Activated naive CD4-positive, alpha-beta T cell treated with anti-CD3 and anti-CD28 coated beads for 36 hours (primary cell): ENCODE results near the gene FERMT2. TPM values are rescaled to one million over a fixed set of nuclear protein-coding genes. Genes with fewer than 3 reads are reported as not detected.

Source experiments
- CTCF ChIA-PET: fragments of 350-600 bp; sonication (Branson Sonifier 250); formaldehyde crosslinking; loops from one replicate; lab custom pipeline; 2021; ENCODE audit warnings: antibody characterized with exemption; lab: Charles Lee
- DNase-seq: peaks from one replicate; pipeline ENCODE4 v3.0.0-alpha.2; 2020
- H3K27ac Mint-ChIP-seq: one replicate; pipeline ENCODE4 v1.8.0; 2021; ENCODE audit warnings: mild to moderate bottlenecking, mixed read lengths
- H3K27me3 Mint-ChIP-seq: one replicate; pipeline ENCODE4 v1.8.0; 2021; ENCODE audit warnings: low read depth, mixed read lengths
- H3K36me3 Mint-ChIP-seq: one replicate; pipeline ENCODE4 v1.8.0; 2021; ENCODE audit warnings: low read depth, mixed read lengths
- H3K4me1 Mint-ChIP-seq: one replicate; pipeline ENCODE4 v1.8.0; 2021; ENCODE audit warnings: low read depth, mixed read lengths
- H3K4me3 Mint-ChIP-seq: one replicate; pipeline ENCODE4 v1.8.0; 2021; ENCODE audit warnings: mild to moderate bottlenecking, moderate library complexity, mixed read lengths
- H3K9me3 Mint-ChIP-seq: one replicate; pipeline ENCODE4 v1.8.0; 2021; ENCODE audit warnings: mixed read lengths
- intact Hi-C: fragments of 100-400 bp; cut with micrococcal nuclease; formaldehyde crosslinking; loops from one replicate; pipeline ENCODE4 v1.15.1; 2023
- total RNA-seq, 2 experiments: library from RNA; stranded (reverse); gene quantifications; one replicate each; pipeline ENCODE4 v1.2.3, GENCODE V29; 2021

The FERMT2 gene, protein sequence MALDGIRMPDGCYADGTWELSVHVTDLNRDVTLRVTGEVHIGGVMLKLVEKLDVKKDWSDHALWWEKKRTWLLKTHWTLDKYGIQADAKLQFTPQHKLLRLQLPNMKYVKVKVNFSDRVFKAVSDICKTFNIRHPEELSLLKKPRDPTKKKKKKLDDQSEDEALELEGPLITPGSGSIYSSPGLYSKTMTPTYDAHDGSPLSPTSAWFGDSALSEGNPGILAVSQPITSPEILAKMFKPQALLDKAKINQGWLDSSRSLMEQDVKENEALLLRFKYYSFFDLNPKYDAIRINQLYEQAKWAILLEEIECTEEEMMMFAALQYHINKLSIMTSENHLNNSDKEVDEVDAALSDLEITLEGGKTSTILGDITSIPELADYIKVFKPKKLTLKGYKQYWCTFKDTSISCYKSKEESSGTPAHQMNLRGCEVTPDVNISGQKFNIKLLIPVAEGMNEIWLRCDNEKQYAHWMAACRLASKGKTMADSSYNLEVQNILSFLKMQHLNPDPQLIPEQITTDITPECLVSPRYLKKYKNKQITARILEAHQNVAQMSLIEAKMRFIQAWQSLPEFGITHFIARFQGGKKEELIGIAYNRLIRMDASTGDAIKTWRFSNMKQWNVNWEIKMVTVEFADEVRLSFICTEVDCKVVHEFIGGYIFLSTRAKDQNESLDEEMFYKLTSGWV
- total RNA-seq = 1 to 10 TPM; 2.8 to 3.0 TPM

- intact Hi-C loops = loop anchor here (1.0 to 5.0 kb wide), 2 partner anchors 33 to 399 kb away; partner anchors contain the start of genes GPR137C and TXNDC16
- Mint-ChIP-seq H3K36me3 (no peaks in the 10 kb centered on the region), H3K4me3 (peak within 1 kb of the TSS; percentile 83), H3K27me3 (peaks cover 49% of the 10 kb centered on the region), H3K27ac (no peak within 1 kb of the TSS), H3K9me3 (no peaks in the 10 kb centered on the region), H3K4me1 (peaks cover 31% of the 10 kb centered on the region)
- DNase-seq = peak; percentile 25
- CTCF ChIA-PET = no interaction called here
These were observed at the start of gene FERMT2 for GRCh38 chr14:52950898-52951680. Gene FERMT2, minus strand, starts transcription at chr14:52951050. Its CDS starts 482 bp downstream, at chr14:52950568.

- Mint-ChIP-seq H3K9me3 (no peaks in the 10 kb centered on the region), H3K4me3 (no peak overlapping the region), H3K27me3 (no peaks in the 10 kb centered on the region), H3K4me1 (no peaks in the 10 kb centered on the region), H3K27ac (no peak overlapping the region), H3K36me3 (no peaks in the 10 kb centered on the region)
- DNase-seq = no peak
- CTCF ChIA-PET = interaction anchor here (0.6 kb wide), 1 partner anchor 73 kb away, joined by 3 read pairs; no protein-coding TSS in a partner anchor
- intact Hi-C loops = no loop called here
These were observed 47.6 kb upstream of the FERMT2 start for GRCh38 chr14:52998376-52999015.

- H3K9me3 Mint-ChIP-seq = no peaks in the 10 kb centered on the region
- CTCF ChIA-PET = no interaction called here
- H3K27ac Mint-ChIP-seq = no peak overlapping the region
- no peaks in the 10 kb centered on the region for H3K27me3 Mint-ChIP-seq
- H3K36me3 Mint-ChIP-seq = no peaks in the 10 kb centered on the region
- no peak overlapping the region for H3K4me3 Mint-ChIP-seq
- no peak for DNase-seq
- intact Hi-C loops = no loop called here
- H3K4me1 Mint-ChIP-seq = no peaks in the 10 kb centered on the region
These were observed 45.6 kb upstream of the FERMT2 start for GRCh38 chr14:52996493-52996892.

DNA sequence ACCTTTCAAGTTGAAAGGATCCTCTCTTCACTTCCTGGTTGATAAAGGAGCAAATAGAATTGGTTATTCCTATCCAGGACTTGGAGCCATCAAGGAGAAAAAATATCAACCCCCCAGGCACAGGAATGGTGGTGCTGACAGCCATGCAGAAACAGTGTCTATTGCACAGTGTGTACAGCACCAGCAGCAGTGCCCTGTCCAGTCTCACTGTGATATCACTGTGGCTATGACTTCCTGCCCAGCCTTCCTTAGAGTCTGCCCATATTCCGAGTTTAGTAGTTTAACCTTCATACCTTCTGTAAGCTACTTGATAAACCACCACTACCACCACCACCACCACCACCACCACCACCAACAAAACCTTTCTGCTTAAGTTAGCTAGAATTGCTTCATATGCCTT, 45.1 kb upstream of the FERMT2 start:
- Mint-ChIP-seq H3K27ac (no peak overlapping the region), H3K4me1 (no peaks in the 10 kb centered on the region), H3K27me3 (no peaks in the 10 kb centered on the region), H3K36me3 (no peaks in the 10 kb centered on the region), H3K4me3 (no peak overlapping the region), H3K9me3 (no peaks in the 10 kb centered on the region)
- intact Hi-C loops = no loop called here
- DNase-seq = no peak
- CTCF ChIA-PET = no interaction called here

- no peaks in the 10 kb centered on the region for H3K9me3 Mint-ChIP-seq
- H3K27ac Mint-ChIP-seq = no peak overlapping the region
- H3K4me3 Mint-ChIP-seq = no peak overlapping the region
- intact Hi-C loops = no loop called here
- CTCF ChIA-PET = interaction anchor here (1.1 kb wide), 1 partner anchor 151 kb away, joined by 3 read pairs; no protein-coding TSS in a partner anchor
- no peaks in the 10 kb centered on the region for H3K27me3 Mint-ChIP-seq
- no peak for DNase-seq
- no peaks in the 10 kb centered on the region for H3K36me3 Mint-ChIP-seq
- no peaks in the 10 kb centered on the region for H3K4me1 Mint-ChIP-seq
These were observed 41.5 kb upstream of the FERMT2 start for GRCh38 chr14:52992236-52992870.

DNA sequence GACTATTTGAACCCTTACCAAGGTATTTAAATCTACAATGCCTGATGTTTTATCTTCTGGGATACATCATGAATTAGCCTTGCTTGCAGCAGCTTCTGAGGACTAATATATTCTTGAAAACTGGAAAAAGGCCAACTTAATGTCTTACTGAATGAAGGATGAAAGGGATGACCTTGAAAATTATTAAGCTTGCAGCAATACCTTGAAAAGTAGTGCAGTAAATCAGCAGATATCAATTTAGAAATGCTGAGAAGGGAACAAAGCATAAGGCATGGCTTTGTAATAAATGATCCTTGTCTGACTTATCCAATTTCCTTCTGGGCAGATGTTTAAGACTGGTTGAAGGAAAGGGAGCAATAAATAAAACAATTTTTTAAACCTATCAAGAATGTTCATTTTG, 37.3 kb upstream of the FERMT2 start:
- H3K4me3 Mint-ChIP-seq = no peak overlapping the region
- H3K9me3 Mint-ChIP-seq = no peaks in the 10 kb centered on the region
- DNase-seq = no peak
- intact Hi-C loops = no loop called here
- CTCF ChIA-PET = no interaction called here
- no peaks in the 10 kb centered on the region for H3K36me3 Mint-ChIP-seq
- no peaks in the 10 kb centered on the region for H3K27me3 Mint-ChIP-seq
- no peaks in the 10 kb centered on the region for H3K4me1 Mint-ChIP-seq
- no peak overlapping the region for H3K27ac Mint-ChIP-seq

DNA sequence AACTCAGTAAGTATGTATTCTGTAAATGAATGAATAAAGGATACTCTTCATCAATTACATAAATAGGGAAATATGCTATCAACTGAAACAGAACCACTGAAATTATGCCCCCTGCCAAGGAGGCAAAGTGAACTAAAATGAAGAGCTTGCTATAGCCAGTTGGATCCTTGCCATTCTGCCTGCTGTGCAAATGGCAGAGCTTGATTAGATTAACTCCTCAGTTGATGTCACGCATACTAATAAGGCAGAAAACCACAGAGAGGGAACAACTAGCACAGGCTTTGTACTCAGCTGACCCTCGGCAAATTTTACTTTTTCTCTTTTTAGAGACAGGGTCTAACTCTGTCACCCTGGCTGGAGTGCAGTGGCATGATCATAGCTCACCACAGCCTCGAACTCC, 36.7 kb upstream of the FERMT2 start:
- H3K9me3 Mint-ChIP-seq = no peaks in the 10 kb centered on the region
- H3K36me3 Mint-ChIP-seq = no peaks in the 10 kb centered on the region
- no peak overlapping the region for H3K4me3 Mint-ChIP-seq
- no peaks in the 10 kb centered on the region for H3K4me1 Mint-ChIP-seq
- CTCF ChIA-PET = no interaction called here
- no peaks in the 10 kb centered on the region for H3K27me3 Mint-ChIP-seq
- intact Hi-C loops = no loop called here
- H3K27ac Mint-ChIP-seq = no peak overlapping the region
- no peak for DNase-seq

- no peak overlapping the region for H3K27ac Mint-ChIP-seq
- CTCF ChIA-PET = no interaction called here
These were observed 36.2 kb upstream of the FERMT2 start for GRCh38 chr14:52987042-52987441.

GRCh38 chr14:52977798-52978197, 26.9 kb upstream of the FERMT2 start:
- Mint-ChIP-seq H3K4me1 (no peaks in the 10 kb centered on the region), H3K36me3 (no peaks in the 10 kb centered on the region), H3K27me3 (no peaks in the 10 kb centered on the region), H3K4me3 (no peak overlapping the region), H3K9me3 (peaks cover 2% of the 10 kb centered on the region), H3K27ac (no peak overlapping the region)
- intact Hi-C loops = no loop called here
- CTCF ChIA-PET = no interaction called here
- DNase-seq = no peak

More at GRCh38 chr14:52987042-52987441, 36.2 kb upstream of the FERMT2 start:
- Mint-ChIP-seq H3K27me3 (no peaks in the 10 kb centered on the region), H3K36me3 (no peaks in the 10 kb centered on the region), H3K4me3 (no peak overlapping the region), H3K4me1 (no peaks in the 10 kb centered on the region), H3K9me3 (no peaks in the 10 kb centered on the region)
- DNase-seq = no peak
- intact Hi-C loops = no loop called here

GRCh38 chr14:52974406-52974805, 23.6 kb upstream of the FERMT2 start:
- H3K9me3 Mint-ChIP-seq = peaks cover 9% of the 10 kb centered on the region
- H3K4me1 Mint-ChIP-seq = no peaks in the 10 kb centered on the region
- intact Hi-C loops = no loop called here
- peaks cover 4% of the 10 kb centered on the region for H3K36me3 Mint-ChIP-seq
- DNase-seq = no peak
- CTCF ChIA-PET = interaction anchor here (0.6 kb wide), 1 partner anchor 181 kb away, joined by 3 read pairs; no protein-coding TSS in a partner anchor
- no peak overlapping the region for H3K27ac Mint-ChIP-seq
- H3K4me3 Mint-ChIP-seq = no peak overlapping the region
- peaks cover 6% of the 10 kb centered on the region for H3K27me3 Mint-ChIP-seq

GRCh38 chr14:52961060-52961639, 10.3 kb upstream of the FERMT2 start:
- Mint-ChIP-seq H3K27me3 (peaks cover 2% of the 10 kb centered on the region), H3K4me1 (peaks cover 6% of the 10 kb centered on the region), H3K4me3 (no peak overlapping the region), H3K36me3 (no peaks in the 10 kb centered on the region), H3K9me3 (no peaks in the 10 kb centered on the region), H3K27ac (no peak overlapping the region)
- DNase-seq = peak; percentile 73
- intact Hi-C loops = loop anchor here (1.0 to 2.0 kb wide), 3 partner anchors 138 to 662 kb away; no protein-coding TSS in a partner anchor
- CTCF ChIA-PET = interaction anchor here (0.6 to 3.8 kb wide), 14 partner anchors 12 to 174 kb away, joined by 3 to 23 read pairs (median 3); no protein-coding TSS in a partner anchor
